CD4-positive, alpha-beta T cell treated with Interleukin-21 for 1 hour (primary cell): ENCODE results near the gene PSMD12.

ENCODE experiments used
- DNase-seq: peaks from one replicate; pipeline ENCODE4 v3.0.0-alpha.2; 2020

The PSMD12 gene

DNA sequence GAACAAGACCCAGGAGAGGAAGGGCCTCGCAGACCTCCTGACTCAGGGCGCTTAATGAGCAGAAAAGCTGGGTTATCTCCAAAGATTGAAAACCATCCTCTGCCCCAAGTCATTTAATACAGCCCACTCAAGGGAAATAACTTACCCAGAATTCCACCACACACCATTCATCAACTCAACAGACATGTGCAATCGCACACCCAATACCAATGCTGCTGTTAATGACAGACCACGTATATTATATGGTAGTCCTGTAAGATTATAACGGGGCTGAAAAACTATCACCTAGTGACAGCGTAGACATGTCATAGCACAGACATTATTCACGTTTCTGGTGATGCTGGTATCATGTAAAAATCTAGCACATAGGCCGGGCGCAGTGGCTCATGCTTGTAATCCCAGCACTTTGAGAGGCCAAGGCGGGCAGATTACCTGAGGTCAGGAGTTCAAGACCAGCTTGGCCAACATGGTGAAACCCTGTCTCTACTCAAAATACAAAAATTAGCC, 68.9 kb downstream of the PSMD12 start:
- DNase-seq = no peak

DNA sequence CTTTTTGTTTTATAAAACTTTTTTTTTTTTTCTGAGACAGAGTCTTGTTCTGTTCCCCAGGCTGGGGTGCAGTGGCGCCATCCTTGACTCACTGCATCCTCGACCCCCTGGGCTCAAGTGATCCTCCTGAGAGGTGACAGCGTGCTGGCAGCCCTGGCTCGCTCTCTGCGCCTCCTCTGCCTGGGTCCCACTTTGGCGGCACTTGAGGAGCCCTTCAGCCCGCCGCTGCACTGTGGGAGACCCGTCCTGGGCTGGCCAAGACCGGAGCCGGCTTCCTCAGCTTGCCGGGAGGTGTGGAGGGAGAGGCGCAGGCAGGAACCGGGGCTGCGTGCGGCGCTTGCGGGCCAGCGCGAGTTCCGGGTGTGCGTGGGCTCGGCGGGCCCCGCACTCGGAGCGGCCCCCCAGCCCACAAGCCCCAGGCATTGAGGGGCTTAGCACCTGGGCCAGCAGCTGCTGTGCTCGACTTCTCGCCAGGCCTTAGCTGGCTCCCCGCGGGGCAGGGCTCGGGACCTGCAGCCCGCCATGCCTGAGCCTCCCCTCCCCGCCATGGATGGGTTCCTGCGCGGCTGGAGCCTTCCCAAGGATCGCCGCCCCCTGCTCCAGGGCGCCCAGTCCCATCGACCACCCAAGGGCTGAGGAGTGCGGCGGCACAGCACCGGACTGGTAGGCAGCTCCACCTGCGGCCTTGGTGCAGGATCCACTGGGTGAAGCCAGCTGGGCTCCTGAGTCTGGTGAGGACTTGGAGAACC, 71.8 kb downstream of the PSMD12 start:
- DNase-seq = no peak

DNA sequence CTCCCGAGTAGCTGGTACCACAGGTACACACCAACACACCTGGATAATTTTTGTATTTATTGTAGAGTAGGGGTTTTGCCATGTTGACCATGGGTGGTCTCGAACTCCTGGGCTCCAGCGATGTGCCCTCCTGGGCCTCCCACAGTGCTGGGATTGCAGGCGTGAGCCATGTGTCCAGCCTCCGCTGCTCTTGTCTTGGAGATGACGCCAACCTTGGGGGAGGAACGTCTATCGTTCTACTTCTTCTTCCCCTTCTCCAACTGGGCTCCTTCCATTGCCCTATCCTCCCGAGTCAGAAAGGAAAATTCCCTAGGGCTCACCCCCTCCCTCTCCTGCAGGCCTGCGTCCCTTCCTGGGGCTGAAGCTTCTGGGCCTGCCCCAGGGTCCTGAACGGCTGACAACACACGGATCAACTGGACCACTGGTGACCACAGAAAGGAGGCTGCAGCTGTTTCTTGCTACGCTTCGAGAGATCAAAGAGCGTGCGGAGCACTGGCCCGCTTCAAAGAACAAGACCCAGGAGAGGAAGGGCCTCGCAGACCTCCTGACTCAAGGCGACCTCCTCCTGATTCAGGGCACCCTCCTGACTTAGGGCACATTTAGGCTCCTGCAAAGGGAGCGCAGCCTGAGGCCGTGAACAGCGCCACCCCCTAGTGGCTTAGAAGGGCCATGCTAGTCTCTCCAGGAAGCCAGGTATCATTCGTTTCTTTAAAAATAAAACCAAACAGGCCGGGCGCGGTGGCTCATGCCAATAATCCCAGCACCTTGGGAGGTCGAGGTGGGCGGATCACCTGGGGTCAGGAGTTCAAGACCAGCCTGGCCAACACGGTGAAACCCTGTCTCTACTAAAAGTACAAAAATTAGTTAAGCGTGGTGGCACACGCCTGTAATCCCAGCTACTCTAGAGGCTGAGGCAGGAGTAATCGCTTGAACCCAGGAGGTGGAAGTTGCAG, 72.8 kb downstream of the PSMD12 start:
- peak; percentile 75 for DNase-seq

DNA sequence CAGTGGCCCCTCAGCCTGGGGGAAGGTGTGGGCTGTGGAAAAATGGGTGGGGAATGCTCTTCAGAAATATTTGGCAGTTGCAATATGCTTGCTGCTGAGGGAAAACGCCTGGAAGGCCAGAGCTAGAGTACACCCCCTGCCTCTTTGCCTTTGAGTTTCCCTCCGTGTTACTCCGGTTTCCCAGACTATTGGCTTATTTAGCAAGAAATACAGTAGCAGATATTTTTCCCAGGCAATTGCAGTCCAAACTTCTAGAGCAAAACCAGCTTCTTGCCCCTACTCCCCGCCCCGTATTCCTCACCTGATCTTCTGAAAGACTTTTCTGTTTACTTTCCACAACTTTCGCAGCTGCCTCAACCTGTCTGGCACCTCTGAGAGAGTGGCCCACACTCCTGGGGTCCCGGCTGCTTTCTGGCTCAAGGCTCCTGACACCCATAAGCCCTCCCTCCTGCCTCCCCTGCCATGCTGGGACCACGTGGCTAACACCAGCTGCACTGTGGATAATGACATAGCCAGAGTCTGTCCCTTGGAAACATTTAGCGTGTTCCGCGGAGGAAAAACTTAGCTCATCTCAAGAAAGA, 75.6 kb downstream of the PSMD12 start:
- no peak for DNase-seq

DNA sequence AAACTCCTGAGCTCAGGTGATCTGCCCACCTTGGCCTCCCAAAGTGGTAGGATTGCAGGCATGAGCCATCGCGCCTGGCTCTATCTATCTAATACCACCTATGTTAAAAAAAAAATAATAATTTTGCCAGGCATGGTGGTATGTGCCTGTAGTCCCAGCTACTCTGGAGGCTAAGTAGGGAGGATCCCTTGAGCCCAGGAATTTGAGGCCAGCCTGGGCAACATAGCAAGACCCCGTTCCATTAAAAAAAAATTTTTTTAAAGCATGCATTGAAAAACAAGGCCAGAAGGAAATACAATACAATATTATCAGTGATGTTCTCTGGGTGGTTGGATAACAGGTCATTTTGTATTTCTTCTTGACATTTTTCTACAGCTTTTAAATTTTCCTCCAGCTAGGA, 76.1 kb downstream of the PSMD12 start:
- no peak for DNase-seq

DNA sequence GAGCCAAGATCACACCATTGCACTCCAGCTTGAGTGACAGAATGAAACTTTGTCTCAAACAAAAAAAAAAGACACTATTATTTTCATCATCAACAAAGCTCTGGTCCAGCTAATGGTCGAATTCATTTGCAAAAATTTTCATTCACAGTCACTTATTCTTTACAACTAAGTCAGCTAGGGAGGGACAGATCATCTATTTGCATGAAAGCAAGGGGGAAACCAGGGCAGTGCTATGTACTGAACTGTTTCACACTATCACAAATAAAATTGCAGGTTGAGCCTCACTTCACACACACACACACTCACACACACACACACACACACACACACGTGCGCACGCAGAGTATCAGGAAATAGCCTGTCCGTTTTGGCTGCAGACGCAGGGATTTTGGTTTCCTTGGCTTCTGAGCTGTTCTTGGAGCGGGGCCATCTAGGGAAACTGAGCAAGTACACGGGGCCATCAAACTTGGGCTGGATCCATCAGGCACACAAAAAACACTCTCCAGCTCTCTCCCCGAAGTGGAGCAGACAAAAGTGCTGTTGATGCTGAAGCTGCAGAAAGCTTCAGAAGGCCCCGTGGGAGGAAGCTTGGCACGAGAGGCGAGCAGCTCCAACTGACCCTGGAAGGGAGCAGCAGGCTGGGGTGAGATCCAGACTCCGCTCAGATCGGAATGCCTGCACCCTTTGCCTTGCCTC, 77.0 kb downstream of the PSMD12 start:
- no peak for DNase-seq
